GM23338 (cell line): ENCODE results near the gene GRIN3A. TPM values are rescaled to one million over a fixed set of nuclear protein-coding genes. Genes with fewer than 3 reads are reported as not detected.
A peak's percentile ranks its signal among the peaks of the same experiment; 100 is the strongest.

Source experiments
- ATAC-seq: fragments of 200-7000 bp; cut with Tn5 transposase; 3 replicates; pipeline ENCODE4 v1.9.1; 2020
- DNase-seq: peaks from one replicate; pipeline ENCODE4 v3.0.0-alpha.2; 2015; ENCODE audit warnings: low spot score
- H2AFZ ChIP-seq: fragments of 200-600 bp; sonication (generic); 2 replicates; pipeline ENCODE4 v1.8.0; 2016; ENCODE audit warnings: antibody characterized with exemption, mild to moderate bottlenecking, moderate library complexity
- H3F3A ChIP-seq: fragments of 200-600 bp; sonication (generic); replicated peaks from 2 replicates; pipeline ENCODE4 v1.8.0; 2017; ENCODE audit warnings: antibody characterized with exemption, mixed run types, low read depth
- H3K27ac ChIP-seq: fragments of 200-600 bp; sonication (generic); 2 replicates; pipeline ENCODE4 v1.6.1; 2016; ENCODE audit warnings: low read depth
- H3K27me3 ChIP-seq: fragments of 200-600 bp; sonication (generic); 2 replicates; pipeline ENCODE4 v1.8.0; 2016; ENCODE audit warnings: mild to moderate bottlenecking, mixed run types, moderate library complexity; ENCODE audit not compliant: insufficient read depth
- H3K36me3 ChIP-seq: fragments of 200-600 bp; sonication (generic); 2 replicates; pipeline ENCODE4 v1.8.0; 2016; ENCODE audit warnings: mild to moderate bottlenecking; ENCODE audit not compliant: insufficient read depth
- H3K4me1 ChIP-seq: fragments of 200-600 bp; sonication (generic); 2 replicates; pipeline ENCODE4 v1.8.0; 2016; ENCODE audit warnings: mild to moderate bottlenecking, moderate library complexity; ENCODE audit not compliant: insufficient read depth
- H3K4me2 ChIP-seq: fragments of 200-600 bp; sonication (generic); 2 replicates; pipeline ENCODE4 v1.7.1; 2017; ENCODE audit warnings: mixed run types
- H3K4me3 ChIP-seq: fragments of 200-600 bp; sonication (generic); 2 replicates; pipeline ENCODE4 v1.6.1; 2016; ENCODE audit warnings: mixed run types
- H3K79me2 ChIP-seq: fragments of 200-600 bp; sonication (generic); replicated peaks from 2 replicates; pipeline ENCODE4 v1.8.0; 2017; ENCODE audit warnings: mild to moderate bottlenecking; ENCODE audit not compliant: insufficient read depth
- H3K9me2 ChIP-seq: fragments of 200-600 bp; sonication (generic); 2 replicates; pipeline ENCODE4 v1.8.0; 2017; ENCODE audit not compliant: insufficient read depth
- H4K20me1 ChIP-seq: fragments of 200-600 bp; sonication (generic); replicated peaks from 2 replicates; pipeline ENCODE4 v1.8.0; 2017; ENCODE audit warnings: mild to moderate bottlenecking; ENCODE audit not compliant: insufficient read depth
- H3K27ac Mint-ChIP-seq: 2 replicates; pipeline ENCODE4 v1.8.0; 2020; ENCODE audit warnings: inconsistent platforms, mild to moderate bottlenecking, moderate library complexity, mixed read lengths
- H3K27me3 Mint-ChIP-seq: 3 replicates; pipeline ENCODE4 v1.8.0; 2022; ENCODE audit warnings: low read depth, mild to moderate bottlenecking, moderate library complexity, mixed read lengths, inconsistent platforms; ENCODE audit not compliant: insufficient read depth, poor library complexity
- H3K36me3 Mint-ChIP-seq: 3 replicates; pipeline ENCODE4 v1.8.0; 2021; ENCODE audit warnings: low read depth, mild to moderate bottlenecking, inconsistent platforms, moderate library complexity, mixed read lengths
- H3K4me1 Mint-ChIP-seq: 3 replicates; pipeline ENCODE4 v1.8.0; 2020; ENCODE audit warnings: mild to moderate bottlenecking, inconsistent platforms, mixed read lengths
- H3K4me3 Mint-ChIP-seq: 3 replicates; pipeline ENCODE4 v1.8.0; 2021; ENCODE audit warnings: moderate library complexity, mild to moderate bottlenecking, inconsistent platforms, mixed read lengths
- H3K9me3 Mint-ChIP-seq: 3 replicates; pipeline ENCODE4 v1.8.0; 2020; ENCODE audit warnings: moderate library complexity, mild to moderate bottlenecking, inconsistent platforms, mixed read lengths
- CTCF ChIP-seq, 2 experiments: fragments of 200-600 bp in 1 of 2; sonication (generic) in 1 of 2; conservative IDR thresholded peaks; 2 replicates each; pipeline versions ENCODE4 v1.5.1 to v1.6.1; 2016 to 2017; ENCODE audit warnings: antibody characterized with exemption in 2 of 2, low read depth in 2 of 2, mild to moderate bottlenecking in 2 of 2, moderate library complexity in 1 of 2
- JUNB ChIP-seq: IDR thresholded peaks from one replicate; pipeline ENCODE4 v1.6.1; 2016; ENCODE audit warnings: antibody characterized with exemption; ENCODE audit not compliant: unreplicated experiment
- NANOG ChIP-seq: IDR thresholded peaks from 2 replicates; pipeline ENCODE4 v1.6.1; 2016; ENCODE audit warnings: antibody characterized with exemption, borderline replicate concordance
- POLR2AphosphoS5 ChIP-seq: IDR thresholded peaks from 2 replicates; pipeline ENCODE4 v1.6.1; 2016; ENCODE audit warnings: antibody characterized with exemption, low read depth
- STAT1 ChIP-seq: IDR thresholded peaks from one replicate; pipeline ENCODE4 v1.6.1; 2016; ENCODE audit warnings: antibody characterized with exemption; ENCODE audit not compliant: unreplicated experiment
- ZNF114 ChIP-seq: fragments of 250-450 bp; sonication (Bioruptor Pico); IDR thresholded peaks from 2 replicates; pipeline ENCODE4 v1.5.0; 2020; ENCODE audit warnings: mild to moderate bottlenecking, moderate library complexity
- ZNF331 ChIP-seq: fragments of 250-450 bp; sonication (Bioruptor Pico); IDR thresholded peaks from 2 replicates; pipeline ENCODE4 v1.5.0; 2020; ENCODE audit warnings: low read depth, mild to moderate bottlenecking, moderate library complexity
- ZNF462 ChIP-seq: fragments of 250-450 bp; sonication (Bioruptor Pico); IDR thresholded peaks from 2 replicates; pipeline ENCODE4 v1.5.0; 2020; ENCODE audit warnings: mild to moderate bottlenecking, moderate library complexity
- polyA plus RNA-seq: library from polyadenylated mRNA; unstranded; fragments of >200 nt; fragmentation: Nextera tagmentation; extraction: Ambion mirVana; gene quantifications from 2 replicates; pipeline ENCODE4 v1.2.1, GENCODE V29; 2016
- total RNA-seq: library from RNA; depleted of rRNA; stranded (reverse); fragments of >200 nt; shearing (Covaris generic); gene quantifications from 2 replicates; pipeline ENCODE4 v1.2.3, GENCODE V29; 2014
- TF ChIP-seq, protein P1 (sequence below): IDR thresholded peaks from 2 replicates; pipeline ENCODE4 v1.6.1; 2016; ENCODE audit warnings: antibody characterized with exemption

The GRIN3A gene
- total and polyA plus RNA-seq, 2 experiments from 2014 or later = 0.03 to 0.05 TPM

GRCh38 chr9:101689039-101689438 lies 49.4 kb downstream of the GRIN3A start:
- no peaks in the 10 kb centered on the region for H3K79me2 ChIP-seq
- H3K9me2 ChIP-seq = no peaks in the 10 kb centered on the region
- no peaks in the 10 kb centered on the region for H4K20me1 ChIP-seq
- H3K27me3 Mint-ChIP-seq = no peaks in the 10 kb centered on the region
- no peaks in the 10 kb centered on the region for H3K9me3 Mint-ChIP-seq
- no peak for TF ChIP-seq POLR2AphosphoS5
- no peak for TF ChIP-seq CTCF (conservative IDR thresholded peaks at IDR 0.05; ENCODE audit: low read depth in 2 of 2)
- no peak for TF ChIP-seq ZNF114 (CRISPR knock-in tag)
- no peak for TF ChIP-seq JUNB
- TF ChIP-seq ZNF331 (CRISPR knock-in tag) = no peak
- H3K4me1 ChIP-seq = no peaks in the 10 kb centered on the region
- H3K27ac Mint-ChIP-seq = no peak overlapping the region
- no peak overlapping the region for H3K4me3 ChIP-seq
- ATAC-seq = no peak
- peaks cover 2% of the 10 kb centered on the region; the same call in 1 of the 3 replicates for H3K4me1 Mint-ChIP-seq
- no peaks in the 10 kb centered on the region for H3F3A ChIP-seq
- H2AFZ ChIP-seq = peak overlapping the region; percentile 29; the same call in 1 of the 2 replicates
- H3K27ac ChIP-seq = no peak overlapping the region
- no peak overlapping the region for H3K4me2 ChIP-seq
- H3K4me3 Mint-ChIP-seq = no peak overlapping the region
- H3K36me3 ChIP-seq = no peaks in the 10 kb centered on the region
- H3K36me3 Mint-ChIP-seq = no peaks in the 10 kb centered on the region
- no peaks in the 10 kb centered on the region for H3K27me3 ChIP-seq
- DNase-seq = no peak

GRCh38 chr9:101684665-101685064 lies 53.8 kb downstream of the GRIN3A start:
- Histone ChIP-seq H3K4me1 (no peaks in the 10 kb centered on the region), H3K4me2 (no peak overlapping the region), H4K20me1 (no peaks in the 10 kb centered on the region), H2AFZ (no peak overlapping the region), H3K4me3 (no peak overlapping the region), H3K9me2 (no peaks in the 10 kb centered on the region), H3F3A (no peaks in the 10 kb centered on the region), H3K79me2 (no peaks in the 10 kb centered on the region), H3K36me3 (no peaks in the 10 kb centered on the region), H3K27ac (no peak overlapping the region), H3K27me3 (no peaks in the 10 kb centered on the region)
- Mint-ChIP-seq H3K9me3 (no peaks in the 10 kb centered on the region), H3K4me1 (no peaks in the 10 kb centered on the region), H3K4me3 (no peak overlapping the region), H3K27me3 (no peaks in the 10 kb centered on the region), H3K27ac (no peak overlapping the region), H3K36me3 (no peaks in the 10 kb centered on the region)
- DNase-seq = no peak
- no peak for ATAC-seq
- TF ChIP-seq ZNF462 (CRISPR knock-in tag) (no peak), ZNF114 (CRISPR knock-in tag) (no peak), NANOG (no peak), CTCF (conservative IDR thresholded peaks at IDR 0.05; ENCODE audit: low read depth in 2 of 2) (no peak), ZNF331 (CRISPR knock-in tag) (no peak), STAT1 (no peak)
- TF ChIP-seq, protein P1, sequence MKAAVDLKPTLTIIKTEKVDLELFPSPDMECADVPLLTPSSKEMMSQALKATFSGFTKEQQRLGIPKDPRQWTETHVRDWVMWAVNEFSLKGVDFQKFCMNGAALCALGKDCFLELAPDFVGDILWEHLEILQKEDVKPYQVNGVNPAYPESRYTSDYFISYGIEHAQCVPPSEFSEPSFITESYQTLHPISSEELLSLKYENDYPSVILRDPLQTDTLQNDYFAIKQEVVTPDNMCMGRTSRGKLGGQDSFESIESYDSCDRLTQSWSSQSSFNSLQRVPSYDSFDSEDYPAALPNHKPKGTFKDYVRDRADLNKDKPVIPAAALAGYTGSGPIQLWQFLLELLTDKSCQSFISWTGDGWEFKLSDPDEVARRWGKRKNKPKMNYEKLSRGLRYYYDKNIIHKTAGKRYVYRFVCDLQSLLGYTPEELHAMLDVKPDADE = no peak
